ENCODE data around the gene GGACT.

DNA sequence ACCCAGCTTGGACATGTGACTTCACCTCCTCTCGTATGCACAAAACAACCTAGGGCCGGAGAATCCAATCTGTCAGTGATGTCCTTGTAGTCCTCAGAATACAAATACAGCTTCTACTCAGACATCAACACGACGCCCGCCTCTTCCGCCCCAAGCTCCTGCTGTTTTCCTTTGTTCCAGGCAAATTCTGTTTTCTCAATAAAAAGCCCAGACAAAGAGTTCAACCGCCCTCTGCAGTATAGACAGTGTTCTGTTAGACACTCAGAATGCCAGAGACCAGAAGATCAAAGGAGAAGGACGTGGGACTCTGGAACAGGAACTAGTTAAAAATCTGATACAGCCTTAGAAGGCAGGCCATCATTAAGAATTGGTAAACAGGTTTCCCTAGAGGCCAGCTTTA, 42.0 kb upstream of the GGACT start:
- TF ChIP-seq POLR2A (IDR thresholded peaks at IDR 0.05), result no peak
- TF ChIP-seq, protein P1, sequence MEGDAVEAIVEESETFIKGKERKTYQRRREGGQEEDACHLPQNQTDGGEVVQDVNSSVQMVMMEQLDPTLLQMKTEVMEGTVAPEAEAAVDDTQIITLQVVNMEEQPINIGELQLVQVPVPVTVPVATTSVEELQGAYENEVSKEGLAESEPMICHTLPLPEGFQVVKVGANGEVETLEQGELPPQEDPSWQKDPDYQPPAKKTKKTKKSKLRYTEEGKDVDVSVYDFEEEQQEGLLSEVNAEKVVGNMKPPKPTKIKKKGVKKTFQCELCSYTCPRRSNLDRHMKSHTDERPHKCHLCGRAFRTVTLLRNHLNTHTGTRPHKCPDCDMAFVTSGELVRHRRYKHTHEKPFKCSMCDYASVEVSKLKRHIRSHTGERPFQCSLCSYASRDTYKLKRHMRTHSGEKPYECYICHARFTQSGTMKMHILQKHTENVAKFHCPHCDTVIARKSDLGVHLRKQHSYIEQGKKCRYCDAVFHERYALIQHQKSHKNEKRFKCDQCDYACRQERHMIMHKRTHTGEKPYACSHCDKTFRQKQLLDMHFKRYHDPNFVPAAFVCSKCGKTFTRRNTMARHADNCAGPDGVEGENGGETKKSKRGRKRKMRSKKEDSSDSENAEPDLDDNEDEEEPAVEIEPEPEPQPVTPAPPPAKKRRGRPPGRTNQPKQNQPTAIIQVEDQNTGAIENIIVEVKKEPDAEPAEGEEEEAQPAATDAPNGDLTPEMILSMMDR (IDR thresholded peaks at IDR 0.05), result no peak

Data from adrenal gland (tissue), 5 donors.